ENCODE measurements around the gene DNAJC16. TPM values are rescaled to one million over a fixed set of nuclear protein-coding genes. Genes with fewer than 3 reads are reported as not detected.

Gene DNAJC16
- total RNA-seq, 1 donor from 2014 or later = 32.5 TPM

- Mint-ChIP-seq H3K4me3 (ENCODE audit: unreplicated experiment) (no peak overlapping the region), H3K4me1 (ENCODE audit: low read depth, unreplicated experiment) (peaks cover 8% of the 10 kb centered on the region), H3K27ac (ENCODE audit: unreplicated experiment) (no peak overlapping the region), H3K27me3 (ENCODE audit: unreplicated experiment) (no peaks in the 10 kb centered on the region), H3K9me3 (ENCODE audit: unreplicated experiment) (peaks cover 2% of the 10 kb centered on the region), H3K36me3 (ENCODE audit: unreplicated experiment) (no peaks in the 10 kb centered on the region)
- no peak for TF ChIP-seq CTCF (IDR thresholded peaks at IDR 0.05; ENCODE audit: partially characterized antibody, unreplicated experiment)
- no peak for DNase-seq
These were observed 22.2 kb upstream of the DNAJC16 start for GRCh38 chr1:15504436-15504835.

GRCh38 chr1:15506831-15507230, 19.8 kb upstream of the DNAJC16 start:
- no peak for TF ChIP-seq CTCF (IDR thresholded peaks at IDR 0.05; ENCODE audit: partially characterized antibody, unreplicated experiment)
- no peaks in the 10 kb centered on the region for H3K4me1 Mint-ChIP-seq (ENCODE audit: low read depth, unreplicated experiment)
- peaks cover 3% of the 10 kb centered on the region for H3K27me3 Mint-ChIP-seq (ENCODE audit: unreplicated experiment)
- H3K4me3 Mint-ChIP-seq (ENCODE audit: unreplicated experiment) = no peak overlapping the region
- peaks cover 3% of the 10 kb centered on the region for H3K9me3 Mint-ChIP-seq (ENCODE audit: unreplicated experiment)
- no peaks in the 10 kb centered on the region for H3K36me3 Mint-ChIP-seq (ENCODE audit: unreplicated experiment)
- DNase-seq = no peak
- no peak overlapping the region for H3K27ac Mint-ChIP-seq (ENCODE audit: unreplicated experiment)

GRCh38 chr1:15507278-15507677, 19.4 kb upstream of the DNAJC16 start:
- no peak overlapping the region for H3K4me3 Mint-ChIP-seq (ENCODE audit: unreplicated experiment)
- no peaks in the 10 kb centered on the region for H3K36me3 Mint-ChIP-seq (ENCODE audit: unreplicated experiment)
- H3K4me1 Mint-ChIP-seq (ENCODE audit: low read depth, unreplicated experiment) = no peaks in the 10 kb centered on the region
- peaks cover 3% of the 10 kb centered on the region for H3K9me3 Mint-ChIP-seq (ENCODE audit: unreplicated experiment)
- DNase-seq = no peak
- peaks cover 3% of the 10 kb centered on the region for H3K27me3 Mint-ChIP-seq (ENCODE audit: unreplicated experiment)
- TF ChIP-seq CTCF (IDR thresholded peaks at IDR 0.05; ENCODE audit: partially characterized antibody, unreplicated experiment) = no peak
- H3K27ac Mint-ChIP-seq (ENCODE audit: unreplicated experiment) = no peak overlapping the region

GRCh38 chr1:15508700-15509487, 17.8 kb upstream of the DNAJC16 start:
- Mint-ChIP-seq H3K4me1 (ENCODE audit: low read depth, unreplicated experiment) (no peaks in the 10 kb centered on the region), H3K36me3 (ENCODE audit: unreplicated experiment) (no peaks in the 10 kb centered on the region), H3K27me3 (ENCODE audit: unreplicated experiment) (peaks cover 4% of the 10 kb centered on the region), H3K4me3 (ENCODE audit: unreplicated experiment) (no peak overlapping the region), H3K9me3 (ENCODE audit: unreplicated experiment) (peaks cover 3% of the 10 kb centered on the region), H3K27ac (ENCODE audit: unreplicated experiment) (no peak overlapping the region)
- no peak for TF ChIP-seq CTCF (IDR thresholded peaks at IDR 0.05; ENCODE audit: partially characterized antibody, unreplicated experiment)
- no peak for DNase-seq

- H3K27ac Mint-ChIP-seq (ENCODE audit: unreplicated experiment) = no peak overlapping the region
- no peak for DNase-seq
- no peaks in the 10 kb centered on the region for H3K36me3 Mint-ChIP-seq (ENCODE audit: unreplicated experiment)
- no peak overlapping the region for H3K4me3 Mint-ChIP-seq (ENCODE audit: unreplicated experiment)
- no peaks in the 10 kb centered on the region for H3K4me1 Mint-ChIP-seq (ENCODE audit: low read depth, unreplicated experiment)
- H3K9me3 Mint-ChIP-seq (ENCODE audit: unreplicated experiment) = peaks cover 3% of the 10 kb centered on the region
- TF ChIP-seq CTCF (IDR thresholded peaks at IDR 0.05; ENCODE audit: partially characterized antibody, unreplicated experiment) = no peak
- H3K27me3 Mint-ChIP-seq (ENCODE audit: unreplicated experiment) = peaks cover 4% of the 10 kb centered on the region
These were observed 17.1 kb upstream of the DNAJC16 start for GRCh38 chr1:15509586-15509985.

All from glutamatergic neuron (in vitro differentiated cells).